Activated naive CD4-positive, alpha-beta T cell treated with Interleukin-2 at 50 U/mL for 16 hours (primary cell): ENCODE results near the gene PDSS2.
"Not testable (repeated sequence)": the region's sequence is repeated elsewhere in the genome, so short reads cannot be mapped to it uniquely, and the experiment has no call there.

Experiments used
- DNase-seq: peaks from one replicate; pipeline ENCODE4 v3.0.0-alpha.2; 2020

Gene PDSS2

DNA sequence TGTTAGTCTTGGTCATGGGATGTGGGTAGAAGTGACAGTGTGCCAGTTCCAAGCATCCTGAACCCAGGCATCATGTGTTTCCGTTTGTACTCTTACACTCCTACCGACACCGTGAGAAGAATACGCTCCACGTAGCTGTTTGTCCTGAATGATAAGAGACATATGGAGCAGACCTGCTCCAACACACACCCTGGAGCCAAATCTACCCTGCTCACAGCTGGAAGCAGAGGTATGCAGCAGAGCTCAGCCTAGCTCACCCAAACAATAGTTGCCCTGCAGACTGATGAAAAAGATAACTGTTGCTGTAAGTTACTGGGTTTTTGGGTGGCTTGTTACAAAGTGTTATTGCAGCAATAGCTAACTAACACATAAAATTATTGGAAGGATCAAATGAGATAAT lies 14.3 kb upstream of the PDSS2 start:
- no peak for DNase-seq

DNA sequence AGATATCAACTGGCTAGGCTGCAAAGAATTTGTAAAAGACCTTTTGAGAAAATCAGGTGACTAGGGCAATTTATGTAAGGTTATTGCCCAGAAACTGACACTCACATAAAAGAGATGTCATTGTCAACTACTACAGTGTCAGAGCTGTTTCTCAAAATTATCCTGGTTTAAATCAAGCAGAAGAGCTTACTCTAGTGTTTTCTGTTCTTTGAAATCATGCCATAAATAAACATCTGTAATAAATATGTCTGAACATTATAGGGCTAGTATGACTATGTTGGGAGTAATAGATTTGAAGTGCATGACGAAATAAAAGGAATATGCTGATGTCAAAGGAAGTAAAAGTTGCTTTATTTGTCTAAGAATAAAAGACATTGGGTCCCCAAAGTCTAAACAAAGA lies 11.0 kb upstream of the PDSS2 start:
- DNase-seq, result no peak

DNA sequence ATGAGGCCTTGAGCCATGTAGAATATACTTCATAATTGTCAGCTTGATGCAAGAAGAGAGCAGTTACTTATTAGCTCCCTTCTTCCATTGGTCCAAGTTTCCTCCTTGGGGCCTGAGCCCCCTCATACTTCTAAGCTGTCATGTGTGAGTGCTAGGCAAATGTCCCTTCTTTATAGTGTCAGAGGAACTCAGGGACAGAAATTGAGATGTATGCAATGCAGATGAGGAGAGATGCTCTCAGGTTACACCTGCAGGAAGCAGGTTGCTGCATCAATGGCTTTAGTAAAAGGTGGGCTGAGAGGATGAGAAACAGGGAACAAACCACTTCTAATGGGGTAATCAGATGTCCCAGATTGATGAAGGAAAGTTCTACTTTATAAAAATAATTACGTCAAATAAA lies 6.7 kb upstream of the PDSS2 start:
- DNase-seq, result no peak

DNA sequence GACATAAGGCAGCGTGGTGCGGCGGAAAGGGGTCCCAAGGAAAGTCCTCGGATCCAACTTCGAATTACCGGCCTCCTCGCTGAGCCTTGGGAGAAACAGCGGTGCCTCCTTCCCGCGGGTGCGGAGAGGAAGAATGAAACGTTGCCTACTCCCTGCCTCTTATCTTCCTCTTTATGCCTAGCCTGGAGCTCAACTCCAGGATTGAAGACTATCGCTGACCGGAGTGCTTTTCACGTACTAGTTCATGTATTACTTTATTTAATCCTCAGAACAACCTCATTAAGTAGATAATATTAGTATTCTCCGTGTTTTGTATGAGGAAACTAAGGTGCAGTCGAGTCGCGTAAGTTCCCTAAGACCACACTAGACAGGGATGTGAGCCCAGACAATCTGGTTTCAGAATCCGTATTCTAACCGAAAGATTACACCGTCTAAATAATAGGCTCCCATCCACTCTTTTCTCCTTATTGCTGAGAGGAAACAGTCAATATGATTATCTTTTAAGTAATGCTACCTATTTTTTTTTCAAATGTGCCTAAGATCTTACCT lies 793 bp upstream of the PDSS2 start:
- no peak for DNase-seq

DNA sequence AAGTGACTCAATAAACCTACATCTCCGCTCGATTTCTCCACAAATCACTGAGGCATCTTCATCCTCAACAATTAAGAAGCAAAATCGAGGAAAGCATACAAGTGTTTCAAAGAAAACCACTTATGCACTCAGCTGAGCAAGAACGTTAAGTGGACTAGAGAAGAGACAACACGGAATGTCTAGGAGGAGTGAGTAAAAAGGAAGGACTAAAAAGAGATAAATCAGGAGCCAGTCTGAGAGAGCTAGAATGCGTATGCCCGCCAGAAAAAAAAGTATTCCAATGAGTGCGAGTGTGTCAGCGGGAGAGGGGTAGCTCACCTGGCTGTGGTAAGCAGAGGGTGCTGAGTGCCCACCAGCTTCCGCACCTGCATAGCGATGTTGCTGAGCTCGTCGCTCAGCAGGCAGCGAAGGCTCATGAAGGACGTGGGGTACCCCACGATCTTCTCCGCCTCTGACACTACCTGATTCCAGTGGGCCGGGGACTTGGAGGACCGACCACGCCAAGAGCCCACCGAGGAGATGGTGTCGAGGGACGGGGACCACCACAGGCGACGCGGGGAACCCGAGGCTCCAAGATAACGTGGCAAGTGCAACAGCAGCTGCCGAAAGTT lies 587 bp downstream of the PDSS2 start:
- no peak for DNase-seq

DNA sequence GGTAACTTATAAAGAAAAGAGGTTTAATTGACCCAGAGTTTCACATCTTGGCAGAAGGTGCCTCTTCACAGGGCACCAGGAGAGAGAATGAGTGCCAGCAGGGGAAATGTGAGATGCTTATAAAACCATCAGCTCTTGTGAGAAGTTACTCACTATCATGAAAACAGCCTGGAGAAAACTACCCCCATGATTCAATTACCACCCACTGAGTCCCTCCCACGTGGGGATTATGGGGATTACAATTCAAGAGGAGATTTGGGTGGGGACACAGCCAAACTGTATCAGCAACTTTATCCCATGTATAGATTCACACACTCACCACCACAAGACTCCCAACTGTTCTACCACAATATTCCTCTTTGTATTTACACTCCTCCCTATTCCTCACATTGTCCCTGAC lies 10.6 kb downstream of the PDSS2 start:
- DNase-seq, result no peak

DNA sequence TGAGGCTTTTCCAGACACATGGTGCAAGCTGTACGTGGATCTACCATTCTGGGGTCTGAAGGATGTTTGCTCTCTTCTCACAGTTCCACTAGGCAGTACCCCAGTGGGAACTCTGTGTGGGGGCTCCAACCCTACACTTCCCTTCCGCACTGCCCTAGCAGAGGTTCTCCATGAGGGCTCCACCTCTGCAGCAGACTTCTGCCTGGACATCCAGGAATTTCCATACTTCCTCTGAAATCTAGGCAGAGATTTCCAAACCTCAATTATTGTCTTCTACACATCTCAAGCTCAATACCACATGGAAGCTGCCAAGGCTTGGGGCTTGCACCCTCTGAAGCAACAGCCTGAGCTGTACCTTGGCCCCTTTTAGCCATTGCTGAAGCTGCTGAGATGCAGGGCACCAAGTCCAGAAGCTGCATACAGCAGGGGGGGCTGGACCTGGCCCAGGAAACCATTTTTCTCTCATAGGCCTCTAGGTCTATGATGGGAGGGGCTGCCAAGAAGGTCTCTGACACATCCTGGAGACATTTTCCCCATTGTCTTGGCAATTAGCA lies 11.6 kb downstream of the PDSS2 start:
- DNase-seq, result no peak

DNA sequence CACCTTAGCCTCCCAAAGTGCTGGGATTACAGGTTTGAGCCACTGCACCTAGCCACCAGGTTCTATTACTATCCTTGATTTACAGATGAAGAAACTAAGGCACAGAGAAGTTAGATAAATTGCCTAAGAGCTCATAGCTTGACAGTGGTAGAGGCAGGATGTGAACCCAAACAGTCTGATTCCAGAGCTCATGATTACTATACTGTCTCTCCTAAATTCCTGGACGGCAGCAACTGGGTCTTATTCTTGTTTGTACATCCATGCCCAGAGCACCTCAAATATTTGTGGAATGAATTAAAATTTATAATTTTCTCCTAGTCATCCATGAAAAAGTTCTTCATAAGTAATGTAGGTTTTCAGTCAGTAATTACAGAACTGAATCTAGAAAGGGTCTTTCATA lies 15.1 kb downstream of the PDSS2 start:
- DNase-seq, result no peak

DNA sequence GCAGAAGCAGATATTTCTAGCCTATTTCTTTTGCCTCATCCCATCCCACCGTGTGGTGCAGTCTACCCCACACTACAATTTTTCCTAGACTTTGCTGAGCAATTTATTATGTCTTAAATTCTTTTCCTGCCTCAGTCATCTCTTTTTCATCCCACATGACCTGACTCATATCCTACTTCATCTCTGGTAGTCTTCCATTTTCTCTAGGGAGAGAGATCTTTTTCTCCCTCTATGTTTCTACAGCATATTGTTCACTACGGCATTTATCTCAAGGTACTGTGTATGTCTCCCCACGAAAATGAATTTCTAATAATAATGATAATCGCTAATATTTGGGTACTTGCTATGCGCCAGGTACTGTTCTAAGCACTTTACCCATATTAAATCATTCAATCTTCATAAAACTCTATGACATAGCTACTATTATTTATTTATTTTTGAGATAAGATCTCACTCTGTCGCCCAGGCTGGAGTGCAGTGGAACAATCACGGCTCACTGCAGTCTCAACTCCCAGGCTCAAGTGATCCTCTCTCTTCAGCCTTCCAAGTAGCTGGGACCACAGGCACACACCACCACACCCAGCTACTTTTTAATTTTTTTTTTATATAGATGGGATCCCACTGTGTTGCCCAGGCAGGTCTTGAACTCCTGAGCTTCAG lies 15.6 kb downstream of the PDSS2 start:
- no peak for DNase-seq

DNA sequence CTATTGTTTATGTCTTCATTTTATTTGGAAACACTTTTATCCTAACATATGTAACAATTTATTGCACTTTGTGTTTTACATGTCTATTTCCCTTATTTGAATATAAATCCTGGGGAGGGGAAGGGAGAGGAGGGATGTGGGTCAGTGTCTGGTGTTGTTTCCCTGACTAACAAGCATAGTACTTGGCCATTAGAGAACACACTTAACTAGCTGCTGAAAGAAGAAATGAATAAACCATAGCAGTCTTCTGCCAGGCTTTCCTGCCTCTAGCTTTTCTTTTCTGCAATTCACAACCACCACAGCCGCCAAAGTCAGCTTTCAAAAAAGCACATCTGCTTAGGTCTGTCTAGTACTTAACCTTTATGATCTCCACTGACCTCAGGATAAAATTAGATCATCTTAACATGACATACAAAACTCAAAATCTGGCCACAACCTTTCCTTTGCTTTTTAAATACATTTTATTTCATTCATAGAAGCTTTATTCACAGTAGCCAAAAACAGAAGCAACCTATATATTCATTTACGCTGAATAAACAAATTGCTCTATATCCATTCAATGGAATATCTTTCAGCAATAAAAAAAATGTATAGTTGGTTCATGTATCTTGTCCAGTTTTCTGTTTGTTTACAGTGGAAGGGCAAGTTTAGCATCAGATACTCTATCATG lies 16.3 kb downstream of the PDSS2 start:
- no peak for DNase-seq

DNA sequence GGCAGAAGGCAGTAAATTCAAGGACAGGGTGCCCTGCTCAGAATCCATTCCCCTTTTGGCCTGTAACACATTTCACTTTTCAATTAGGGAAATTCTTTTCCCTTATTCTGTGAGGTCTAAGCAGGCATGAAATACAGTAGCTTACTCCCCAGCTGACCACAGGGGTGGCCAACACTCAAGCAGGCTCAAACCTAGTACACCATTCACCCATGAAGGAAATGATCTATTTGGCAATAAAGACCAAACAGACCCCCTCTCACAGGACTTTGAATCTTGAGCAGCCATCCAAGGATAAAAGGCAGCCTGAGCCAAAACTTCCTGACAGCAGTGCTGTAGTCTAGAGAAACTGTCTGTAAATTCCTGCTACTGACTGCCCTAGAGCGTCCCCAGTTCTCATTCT lies 17.7 kb downstream of the PDSS2 start:
- no peak for DNase-seq

DNA sequence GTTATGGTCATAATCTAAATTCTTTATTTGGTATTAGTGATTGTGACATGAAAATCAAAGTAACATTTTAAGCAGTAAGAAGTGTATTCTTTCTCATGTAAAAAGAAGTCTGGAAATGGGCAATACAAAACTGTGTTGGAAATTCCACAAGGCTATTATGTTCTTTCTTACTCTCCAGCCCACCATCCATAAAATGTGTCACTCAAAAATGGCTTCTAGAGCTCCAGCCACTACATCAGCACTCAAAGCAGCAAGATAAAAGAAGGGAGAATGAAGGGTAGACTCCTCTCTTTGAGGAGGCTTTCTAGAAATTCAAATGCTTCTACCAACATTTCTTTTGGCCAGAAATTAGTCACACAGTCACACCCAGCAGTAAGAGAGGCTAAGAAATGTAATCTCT lies 18.4 kb downstream of the PDSS2 start:
- no peak for DNase-seq

DNA sequence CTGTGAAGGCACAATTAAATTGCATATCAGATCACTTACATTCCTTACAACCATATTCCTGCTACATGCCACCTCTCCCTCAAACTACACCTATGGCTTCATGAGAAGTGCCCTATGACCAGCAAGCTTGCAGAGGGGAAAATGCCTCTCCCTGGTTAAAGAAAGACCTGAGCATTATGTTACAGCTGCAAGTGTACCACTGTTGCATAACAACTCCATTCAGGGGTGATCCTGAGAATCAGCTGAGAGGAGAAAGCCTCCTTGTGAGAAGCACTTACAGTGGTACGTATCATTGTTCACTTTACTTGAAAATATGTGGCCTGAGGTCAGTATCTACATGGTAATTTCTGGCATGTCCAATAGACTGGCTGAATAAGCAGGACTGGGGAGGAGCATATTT lies 20.0 kb downstream of the PDSS2 start:
- no peak for DNase-seq

DNA sequence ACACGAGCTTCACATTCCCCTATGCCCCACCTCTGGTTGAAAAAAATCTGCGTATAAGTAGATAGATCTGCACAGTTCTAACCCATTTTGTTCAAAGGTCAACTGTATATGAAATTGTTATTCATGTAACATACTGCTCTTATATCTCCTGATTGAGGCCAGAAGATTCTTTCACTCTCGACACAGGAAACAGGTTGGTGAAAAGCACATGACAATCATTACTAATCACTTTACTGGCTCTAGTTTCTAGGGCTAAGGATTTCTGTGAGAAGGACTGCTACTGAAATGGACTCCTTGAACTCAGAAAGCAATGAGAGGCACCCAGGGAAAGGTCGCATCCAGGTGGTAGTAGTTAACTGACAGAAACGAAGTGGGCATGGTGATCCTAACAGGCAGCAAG lies 21.7 kb downstream of the PDSS2 start:
- DNase-seq, result no peak

DNA sequence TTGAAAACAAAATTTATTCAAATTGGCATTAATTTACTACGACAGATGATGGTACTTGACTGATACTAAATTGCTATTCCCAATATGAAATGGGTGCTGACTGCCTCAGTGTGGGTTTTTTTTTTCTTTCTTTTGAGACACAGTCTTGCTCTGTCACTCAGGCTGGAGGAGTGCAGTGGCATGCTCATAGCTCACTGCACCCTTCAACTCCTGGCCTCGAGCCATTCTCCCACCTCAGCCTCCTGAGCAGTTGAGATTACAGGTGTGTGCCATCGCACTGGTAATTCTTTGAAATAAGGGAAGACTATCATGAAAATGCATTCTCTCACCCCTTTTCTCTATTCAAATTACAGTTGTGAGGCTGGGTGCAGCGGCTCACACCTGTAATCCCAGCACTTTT lies 22.5 kb downstream of the PDSS2 start:
- no peak for DNase-seq

DNA sequence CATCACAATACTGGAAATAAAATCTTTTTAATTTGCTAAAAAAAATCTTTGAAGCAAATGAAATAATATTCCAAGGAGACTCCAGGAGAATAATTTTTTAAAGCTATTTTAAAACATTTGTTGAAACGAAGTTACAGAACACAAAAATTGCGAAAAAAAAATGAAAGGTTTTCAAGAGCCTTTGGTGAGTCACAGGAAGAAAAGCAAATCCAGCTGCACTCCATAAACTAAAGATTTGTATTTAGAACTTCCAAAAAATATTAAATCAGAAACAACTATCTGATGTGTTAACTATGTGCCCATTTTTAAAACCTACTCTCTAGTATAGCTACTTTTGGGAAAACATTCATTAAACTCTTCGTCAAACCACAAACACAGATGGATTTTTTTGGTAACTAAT lies 23.6 kb downstream of the PDSS2 start:
- DNase-seq, result no peak

DNA sequence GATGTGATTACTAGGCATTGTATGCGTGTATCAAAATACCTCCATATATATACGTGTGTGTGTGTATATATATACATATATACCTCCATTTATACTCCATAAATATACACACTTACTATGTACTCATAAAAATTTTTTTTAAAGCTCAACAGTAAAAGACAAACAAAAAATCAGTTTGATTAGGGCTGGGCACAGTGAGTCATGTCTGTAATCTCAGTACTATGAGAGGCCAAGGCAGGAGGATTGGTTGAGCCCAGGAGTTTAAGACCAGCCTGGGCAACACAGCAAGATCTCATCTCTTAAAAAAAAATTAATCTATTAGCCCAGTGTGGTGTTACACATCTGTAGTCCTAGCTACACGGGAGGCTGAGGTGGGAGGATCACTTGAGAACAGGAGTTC lies 24.6 kb downstream of the PDSS2 start:
- no peak for DNase-seq

DNA sequence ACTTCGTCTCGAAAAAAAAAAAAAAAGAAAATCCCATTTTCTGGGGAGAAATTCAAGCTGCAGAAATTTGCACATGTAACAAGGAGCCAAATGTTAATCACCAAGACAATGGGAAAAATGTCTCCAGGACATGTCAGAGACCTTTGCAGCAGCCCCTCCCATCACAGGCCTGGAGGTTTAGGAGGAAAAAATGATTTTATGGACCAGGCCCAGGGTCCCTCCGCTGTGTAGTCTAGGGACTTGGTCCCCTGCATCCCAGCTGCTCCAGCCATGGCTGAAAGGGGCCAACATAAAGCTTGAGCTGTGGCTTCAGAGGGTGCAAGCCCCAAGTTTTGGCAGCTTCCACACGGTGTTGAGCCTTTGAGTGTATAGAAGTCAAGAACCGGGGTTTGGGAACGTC lies 33.4 kb downstream of the PDSS2 start:
- not testable (repeated sequence) for DNase-seq

DNA sequence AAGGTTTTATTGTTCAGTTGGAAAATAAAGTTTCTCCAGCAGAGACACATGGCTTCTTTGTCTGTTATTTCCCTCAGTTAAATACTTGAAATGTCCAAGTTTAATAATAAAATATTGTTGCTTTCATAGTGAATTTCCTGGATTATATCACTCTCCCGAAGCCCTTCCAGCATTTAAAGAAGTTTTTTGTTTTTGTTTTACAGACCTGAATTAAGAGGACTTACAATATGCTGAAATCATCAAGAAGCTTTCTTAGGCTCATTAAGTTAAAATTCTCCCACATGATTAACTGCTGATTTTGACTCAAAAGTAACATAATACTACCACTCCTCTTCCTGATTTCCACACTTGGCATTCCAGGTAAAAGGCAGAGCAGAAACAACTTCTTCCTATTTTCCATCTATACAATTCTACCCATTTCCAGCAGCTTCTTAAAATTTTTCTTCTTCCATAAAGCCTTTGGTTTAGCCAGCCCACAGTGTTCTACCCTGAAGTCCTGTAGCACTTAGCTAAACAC lies 35.8 kb downstream of the PDSS2 start:
- no peak for DNase-seq

DNA sequence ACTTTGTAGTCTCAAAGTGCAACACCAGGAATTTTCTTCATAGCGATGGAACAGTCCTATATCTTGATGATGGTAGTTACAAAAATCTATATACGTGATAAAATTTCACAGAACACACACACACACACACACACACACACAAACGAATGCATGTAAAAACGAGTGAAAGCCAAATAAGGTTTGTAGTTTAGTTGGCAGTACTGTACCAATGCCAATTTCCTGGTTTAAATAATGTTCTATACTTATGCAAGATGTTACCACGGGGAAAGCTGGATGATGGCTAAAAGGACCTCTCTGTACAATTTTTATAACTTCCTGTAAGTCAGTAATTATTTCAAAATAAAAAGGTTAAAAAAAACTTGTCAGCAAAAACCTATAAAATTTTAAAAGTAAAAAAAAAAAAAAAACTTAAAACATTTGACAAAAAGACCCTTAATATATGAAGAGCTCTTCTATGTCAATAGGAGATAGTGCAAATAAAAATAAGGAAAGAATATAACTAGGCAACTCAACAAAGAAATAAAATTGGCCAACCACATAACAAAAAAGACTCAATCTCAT lies 37.6 kb downstream of the PDSS2 start:
- no peak for DNase-seq

DNA sequence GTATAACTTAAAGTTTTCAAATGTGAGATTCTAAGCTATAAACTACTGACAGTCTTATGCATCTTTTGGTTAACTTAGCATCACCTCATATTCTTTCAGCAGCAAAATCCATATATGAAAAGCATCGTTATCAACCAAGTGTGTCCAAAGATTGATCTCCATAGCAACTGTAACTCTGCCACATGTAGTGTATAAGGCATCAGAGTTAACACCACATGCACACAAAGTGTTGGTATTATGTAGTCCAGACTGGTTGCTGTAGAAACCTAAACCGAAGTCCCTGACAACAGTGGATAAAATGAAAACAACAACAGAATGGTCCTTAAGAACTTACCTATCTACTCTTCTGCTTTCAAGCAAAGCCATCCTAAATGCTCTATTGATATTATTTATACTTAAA lies 39.6 kb downstream of the PDSS2 start:
- no peak for DNase-seq

DNA sequence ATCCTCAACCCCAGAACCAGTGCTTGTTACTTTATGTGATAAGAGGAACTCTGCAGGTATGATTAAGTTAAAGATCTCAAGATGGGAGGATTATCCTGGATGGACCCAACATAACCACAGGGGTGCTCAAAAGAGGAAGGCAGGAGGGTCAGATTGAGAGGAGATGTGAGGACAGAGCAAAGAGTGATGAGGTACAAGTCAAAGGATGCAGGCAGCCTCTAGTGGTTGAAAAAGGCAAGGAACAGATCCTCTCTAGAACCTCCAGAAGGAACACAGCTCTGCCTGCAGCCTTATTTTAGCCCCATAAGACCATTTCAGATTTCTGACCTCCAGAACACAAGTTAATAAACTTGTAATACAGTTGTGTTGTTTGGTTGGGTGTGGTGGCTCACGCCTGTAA lies 41.2 kb downstream of the PDSS2 start:
- no peak for DNase-seq

DNA sequence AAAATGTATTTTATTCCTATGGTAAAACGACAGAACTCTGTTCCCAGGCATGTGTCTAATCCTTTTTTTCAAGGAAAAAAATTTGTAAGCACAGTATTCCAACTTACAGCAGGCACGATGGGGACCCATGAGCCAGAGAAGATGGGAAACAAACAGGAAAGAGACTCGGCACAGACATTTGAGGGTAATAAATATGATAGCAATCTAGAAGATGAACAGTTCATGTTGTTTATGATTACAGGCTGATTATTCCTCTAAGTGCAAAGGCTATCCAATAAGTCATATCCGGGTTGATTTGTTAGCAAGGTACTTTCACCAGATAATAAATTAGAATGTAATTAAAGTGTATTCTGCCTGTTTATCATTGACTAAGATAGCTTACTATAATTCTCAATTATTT lies 43.2 kb downstream of the PDSS2 start:
- no peak for DNase-seq
